ENCODE data around the gene CNGB1. TPM values are rescaled to one million over a fixed set of nuclear protein-coding genes. Genes with fewer than 3 reads are reported as not detected.

Gene CNGB1
- total and polyA plus RNA-seq, 2 of the 13 experiments (the other 11 are each of a cell fraction or from before 2014, with no cell fraction given), result 0.02 to 0.15 TPM

DNA sequence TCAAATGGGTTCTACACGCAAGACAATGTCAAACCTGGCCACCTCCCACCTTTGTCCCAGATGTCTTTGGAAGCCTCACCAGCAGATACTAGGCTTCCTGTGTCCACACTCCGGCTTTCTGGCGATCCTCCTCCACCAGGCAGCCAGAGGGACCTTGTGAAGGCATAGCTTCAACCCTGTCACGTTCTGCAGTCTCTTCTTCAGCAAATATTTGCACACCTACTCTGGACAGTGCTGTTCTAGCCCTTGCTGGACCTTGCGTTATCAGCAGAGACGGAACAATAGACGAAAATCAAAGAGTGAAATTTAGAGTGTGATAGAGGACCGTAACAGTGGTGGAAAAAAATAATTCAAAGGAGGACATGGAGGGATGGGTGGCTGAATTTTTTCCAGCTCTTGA is 130.1 kb downstream of the CNGB1 start (continued):
- TF ChIP-seq JUNB (CRISPR knock-in tag; IDR thresholded peaks at IDR 0.05; ENCODE audit: borderline replicate concordance) (peak; percentile 66; the same call in 1 of the 2 replicates), ZNF563 (CRISPR knock-in tag; IDR thresholded peaks at IDR 0.05) (no peak), SNAPC2 (CRISPR knock-in tag; IDR thresholded peaks at IDR 0.05) (no peak), ATM (IDR thresholded peaks at IDR 0.05; ENCODE audit: borderline replicate concordance) (no peak), MYNN (CRISPR knock-in tag; IDR thresholded peaks at IDR 0.05; ENCODE audit: low read depth) (no peak), ZNF609 (CRISPR knock-in tag; IDR thresholded peaks at IDR 0.05; ENCODE audit: borderline replicate concordance) (peak; percentile 82; the same call in 1 of the 2 replicates), ZNF33B (CRISPR knock-in tag; IDR thresholded peaks at IDR 0.05) (no peak), SOX5 (CRISPR knock-in tag; IDR thresholded peaks at IDR 0.05; ENCODE audit: borderline replicate concordance) (peak; percentile 98), KAT8 (CRISPR knock-in tag; IDR thresholded peaks at IDR 0.05) (peak; percentile 42; the same call in 1 of the 2 replicates), ZNF441 (CRISPR knock-in tag; IDR thresholded peaks at IDR 0.05; ENCODE audit: borderline replicate concordance) (0 out of 2 replicates have a peak, but pooled peaks have one; percentile 54), GABPA (IDR thresholded peaks at IDR 0.05; ENCODE audit: low read depth, low read length) (no peak), GABPA (CRISPR knock-in tag; IDR thresholded peaks at IDR 0.05; ENCODE audit: low read depth) (no peak), TCF12 (IDR thresholded peaks at IDR 0.05) (no peak), TCF12 (CRISPR knock-in tag; IDR thresholded peaks at IDR 0.05) (no peak), CENPT (CRISPR knock-in tag; IDR thresholded peaks at IDR 0.05; ENCODE audit: low read depth) (no peak), KDM5A (IDR thresholded peaks at IDR 0.05; ENCODE audit: borderline replicate concordance, low read length) (no peak), ZBTB3 (CRISPR knock-in tag; IDR thresholded peaks at IDR 0.05; ENCODE audit: borderline replicate concordance, low read depth) (no peak), MED1 (CRISPR knock-in tag; IDR thresholded peaks at IDR 0.05) (peak; percentile 86), ZFP37 (CRISPR knock-in tag; IDR thresholded peaks at IDR 0.05; ENCODE audit: borderline replicate concordance) (no peak)
- TF ChIP-seq, protein P1, sequence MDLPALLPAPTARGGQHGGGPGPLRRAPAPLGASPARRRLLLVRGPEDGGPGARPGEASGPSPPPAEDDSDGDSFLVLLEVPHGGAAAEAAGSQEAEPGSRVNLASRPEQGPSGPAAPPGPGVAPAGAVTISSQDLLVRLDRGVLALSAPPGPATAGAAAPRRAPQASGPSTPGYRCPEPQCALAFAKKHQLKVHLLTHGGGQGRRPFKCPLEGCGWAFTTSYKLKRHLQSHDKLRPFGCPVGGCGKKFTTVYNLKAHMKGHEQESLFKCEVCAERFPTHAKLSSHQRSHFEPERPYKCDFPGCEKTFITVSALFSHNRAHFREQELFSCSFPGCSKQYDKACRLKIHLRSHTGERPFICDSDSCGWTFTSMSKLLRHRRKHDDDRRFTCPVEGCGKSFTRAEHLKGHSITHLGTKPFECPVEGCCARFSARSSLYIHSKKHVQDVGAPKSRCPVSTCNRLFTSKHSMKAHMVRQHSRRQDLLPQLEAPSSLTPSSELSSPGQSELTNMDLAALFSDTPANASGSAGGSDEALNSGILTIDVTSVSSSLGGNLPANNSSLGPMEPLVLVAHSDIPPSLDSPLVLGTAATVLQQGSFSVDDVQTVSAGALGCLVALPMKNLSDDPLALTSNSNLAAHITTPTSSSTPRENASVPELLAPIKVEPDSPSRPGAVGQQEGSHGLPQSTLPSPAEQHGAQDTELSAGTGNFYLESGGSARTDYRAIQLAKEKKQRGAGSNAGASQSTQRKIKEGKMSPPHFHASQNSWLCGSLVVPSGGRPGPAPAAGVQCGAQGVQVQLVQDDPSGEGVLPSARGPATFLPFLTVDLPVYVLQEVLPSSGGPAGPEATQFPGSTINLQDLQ (CRISPR knock-in tag; IDR thresholded peaks at IDR 0.05), result no peak
- TF ChIP-seq, protein P2, sequence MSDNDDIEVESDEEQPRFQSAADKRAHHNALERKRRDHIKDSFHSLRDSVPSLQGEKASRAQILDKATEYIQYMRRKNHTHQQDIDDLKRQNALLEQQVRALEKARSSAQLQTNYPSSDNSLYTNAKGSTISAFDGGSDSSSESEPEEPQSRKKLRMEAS (IDR thresholded peaks at IDR 0.05), result 0 out of 2 replicates have a peak, but pooled peaks have one; percentile 50

Data from HepG2 (cell line).